Inflammatory macrophage treated with lipopolysaccharide for 4 hours (primary cell): ENCODE results near the gene TUBGCP2.
A peak's percentile ranks its signal among the peaks of the same experiment; 100 is the strongest.

ENCODE experiments used
- DNase-seq: peaks from one replicate; pipeline ENCODE4 v3.0.0-alpha.2; 2020

Gene TUBGCP2

DNA sequence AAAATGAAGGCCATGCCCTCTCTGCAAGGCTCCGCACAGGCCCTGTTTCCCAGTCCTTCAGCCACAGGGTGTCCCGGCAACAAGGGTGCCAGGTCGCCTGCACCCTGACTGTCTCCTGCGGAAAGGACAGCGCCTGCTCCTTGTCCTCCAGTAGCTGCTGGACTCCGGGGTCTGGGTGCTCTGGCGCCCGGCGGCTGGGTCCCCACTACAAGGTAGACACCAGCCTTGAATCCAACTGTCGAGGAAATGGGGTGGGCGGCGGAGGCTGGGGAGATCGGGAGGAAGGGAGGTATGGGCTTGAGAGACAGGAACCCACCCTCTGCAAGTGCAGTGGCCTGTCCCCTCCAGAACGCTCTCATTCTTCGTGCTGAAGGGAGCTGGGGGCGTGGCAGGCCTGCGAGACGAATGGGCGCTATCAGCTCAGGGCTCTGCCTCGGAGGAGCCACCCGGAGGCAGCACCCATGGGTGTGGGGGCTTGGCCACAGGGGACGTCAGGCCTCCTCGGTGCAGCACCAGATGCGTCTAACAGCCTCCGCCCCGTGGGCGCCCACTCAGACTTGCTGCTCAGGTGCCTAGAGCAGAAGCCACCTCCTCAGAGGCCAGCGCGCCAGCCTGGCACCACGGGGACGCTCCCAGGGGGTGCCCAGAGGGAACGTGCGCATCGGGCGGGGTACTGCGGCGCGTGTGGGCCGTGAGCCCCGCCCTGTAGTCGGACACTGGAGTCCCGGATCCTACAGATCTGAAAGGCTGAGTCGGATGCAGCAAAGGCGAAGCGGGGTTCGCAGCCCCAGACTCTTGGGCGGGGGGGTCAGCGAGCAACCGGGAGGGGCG is 47.6 kb downstream of the TUBGCP2 start:
- DNase-seq = peak; percentile 69

DNA sequence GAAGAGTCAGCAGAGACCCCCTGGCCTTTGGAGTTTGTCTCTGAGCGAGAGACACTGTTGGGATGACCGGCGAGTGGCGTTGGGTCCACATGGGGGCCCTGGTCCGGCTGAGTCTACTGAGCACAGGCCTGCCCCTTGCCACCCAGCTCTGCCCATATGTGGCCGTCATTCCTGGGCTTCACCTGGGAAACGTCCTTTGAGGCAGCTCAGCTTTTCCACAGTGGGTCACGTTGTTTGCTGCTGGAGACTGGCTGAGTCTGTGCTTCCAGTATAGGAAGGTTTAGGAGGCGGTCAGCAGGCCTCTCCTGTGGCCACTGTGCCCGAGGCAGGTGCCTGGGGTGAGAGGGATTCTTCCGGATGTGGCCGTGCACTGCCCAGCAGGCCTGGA is 49.1 kb downstream of the TUBGCP2 start:
- DNase-seq = no peak

DNA sequence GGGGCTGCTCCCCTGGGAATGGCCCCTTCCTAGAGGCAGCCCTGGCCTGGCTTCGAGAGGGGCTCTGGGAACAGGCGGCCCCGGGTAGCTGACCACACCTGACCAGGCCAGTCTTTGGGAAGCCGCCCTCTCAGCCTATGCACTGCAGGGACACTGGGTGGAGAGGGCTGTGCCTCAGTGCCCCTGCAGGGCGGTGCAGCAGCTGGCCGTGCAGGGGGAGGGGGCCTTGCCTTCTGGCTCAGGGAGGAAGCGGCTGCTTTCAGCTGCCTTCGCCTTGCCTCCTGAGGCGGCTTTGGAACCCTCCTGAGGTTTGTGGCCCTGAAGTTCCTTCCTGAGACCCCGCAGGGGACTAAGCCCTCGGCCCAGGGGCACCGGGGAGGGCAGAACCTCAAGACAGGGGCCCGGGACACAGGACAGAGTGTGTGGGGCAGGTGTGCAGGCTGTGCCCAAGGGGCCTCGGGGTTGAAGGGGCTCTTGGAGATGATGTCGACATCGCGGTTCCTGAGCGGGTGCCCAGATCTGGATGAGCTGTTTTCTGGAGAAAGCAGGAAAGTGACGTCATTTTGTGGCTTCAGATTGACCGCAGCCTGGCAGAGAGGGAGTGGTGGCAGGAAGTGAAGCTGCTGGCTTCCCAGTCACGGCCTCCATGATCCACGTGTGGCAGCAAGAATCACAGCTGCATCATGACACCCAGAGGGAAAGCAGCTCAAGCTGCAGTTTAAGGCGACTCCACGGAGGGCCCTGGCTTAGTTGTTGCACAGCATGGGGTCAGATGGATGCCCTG is 49.7 kb downstream of the TUBGCP2 start:
- DNase-seq = peak; percentile 99

DNA sequence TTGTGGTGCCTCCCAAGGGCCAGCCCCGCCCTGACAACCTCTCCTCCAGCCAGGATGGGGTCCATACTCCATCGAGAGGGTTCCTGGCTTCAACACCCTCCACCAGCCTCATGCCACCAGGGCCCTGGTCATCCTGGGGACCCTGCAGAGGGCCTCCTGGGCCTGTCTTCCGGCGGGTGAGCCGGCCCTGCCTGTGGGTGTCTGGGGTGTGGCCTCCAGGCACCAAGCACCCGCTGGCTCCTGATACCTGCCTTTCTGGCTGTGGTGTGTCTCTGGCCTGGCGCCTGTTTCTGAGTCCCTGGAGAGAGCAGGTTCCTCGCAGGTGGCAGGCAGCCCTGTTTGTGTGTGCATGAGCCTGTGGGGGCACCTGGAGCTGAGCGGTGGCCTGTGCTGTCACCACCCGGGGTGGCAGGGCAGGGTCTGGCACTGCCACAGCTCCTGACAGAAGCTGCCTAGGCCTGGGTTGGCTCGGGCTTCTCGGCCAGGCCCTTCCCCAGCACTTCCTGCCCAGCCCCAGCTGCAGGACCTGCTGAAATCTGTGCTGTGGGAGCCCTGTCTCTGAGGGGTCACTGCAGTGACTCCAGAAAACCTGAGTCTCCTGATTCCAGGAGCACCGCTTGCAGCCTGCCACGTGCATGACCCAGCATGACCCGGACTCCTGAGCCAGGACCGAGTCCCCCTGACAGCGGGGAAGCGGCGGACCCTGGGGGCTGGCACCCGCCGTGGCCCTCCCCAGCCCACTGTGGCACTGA is 50.4 kb downstream of the TUBGCP2 start:
- DNase-seq = peak; percentile 16

DNA sequence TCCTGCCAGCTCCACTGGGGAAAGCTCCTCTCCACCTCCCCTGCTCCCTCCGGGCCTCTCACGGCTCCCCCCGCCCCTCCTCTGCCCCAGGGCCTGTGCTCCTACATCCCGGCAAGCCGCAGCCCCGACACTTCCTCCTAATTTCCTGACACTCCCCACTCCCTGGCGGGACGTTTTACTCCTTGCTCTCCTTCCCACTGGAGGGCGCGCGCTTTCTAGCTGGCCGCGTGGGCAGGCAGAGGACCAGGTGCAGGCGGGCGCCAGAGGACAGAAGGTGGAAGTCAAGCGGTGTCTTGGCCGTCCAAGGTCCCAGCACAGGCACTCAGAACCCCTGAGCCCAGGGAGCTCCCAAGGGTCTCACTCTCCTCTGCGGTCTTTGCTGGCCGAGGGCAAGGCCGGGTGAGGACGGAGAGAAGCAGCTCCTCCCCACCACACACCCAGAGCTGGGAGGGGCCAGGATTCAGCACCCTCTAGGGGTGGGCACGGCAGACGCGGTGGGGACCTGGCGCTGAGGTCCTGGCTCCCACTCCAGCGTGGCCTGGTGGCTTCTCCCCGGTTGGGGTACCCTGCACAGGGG is 51.1 kb downstream of the TUBGCP2 start:
- peak; percentile 63 for DNase-seq

GRCh38 chr10:133255323-133255722 is 53.3 kb downstream of the TUBGCP2 start:
- no peak for DNase-seq

DNA sequence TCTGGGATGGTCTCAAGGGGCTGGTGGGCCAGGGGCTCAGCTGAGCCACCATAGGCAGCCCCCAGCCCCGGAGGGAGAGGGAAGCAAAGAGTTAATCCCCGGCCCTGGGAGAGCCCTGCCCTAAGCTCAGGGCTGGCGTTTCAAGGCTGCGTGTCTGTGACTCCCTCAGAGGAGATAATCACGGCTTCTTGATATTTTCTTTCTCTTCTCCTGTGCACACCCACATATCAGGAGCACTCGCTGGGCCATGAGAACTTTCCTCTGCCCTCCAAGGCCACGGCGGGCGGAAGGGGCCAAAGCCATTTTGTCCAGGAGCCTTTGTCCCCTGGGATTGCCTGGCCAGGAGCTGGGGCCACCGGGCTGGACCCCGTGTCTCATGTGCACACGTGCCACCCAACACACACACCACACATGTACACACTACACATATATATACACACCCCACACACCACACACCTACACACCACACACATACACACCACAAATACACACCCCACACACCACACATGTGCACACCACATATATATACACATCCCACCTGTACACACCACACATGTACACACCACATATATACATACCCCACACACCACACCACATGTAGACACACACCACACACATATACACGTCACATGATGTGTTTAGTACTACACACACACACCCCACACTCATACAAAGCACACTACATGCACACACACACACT is 54.1 kb downstream of the TUBGCP2 start:
- no peak for DNase-seq

DNA sequence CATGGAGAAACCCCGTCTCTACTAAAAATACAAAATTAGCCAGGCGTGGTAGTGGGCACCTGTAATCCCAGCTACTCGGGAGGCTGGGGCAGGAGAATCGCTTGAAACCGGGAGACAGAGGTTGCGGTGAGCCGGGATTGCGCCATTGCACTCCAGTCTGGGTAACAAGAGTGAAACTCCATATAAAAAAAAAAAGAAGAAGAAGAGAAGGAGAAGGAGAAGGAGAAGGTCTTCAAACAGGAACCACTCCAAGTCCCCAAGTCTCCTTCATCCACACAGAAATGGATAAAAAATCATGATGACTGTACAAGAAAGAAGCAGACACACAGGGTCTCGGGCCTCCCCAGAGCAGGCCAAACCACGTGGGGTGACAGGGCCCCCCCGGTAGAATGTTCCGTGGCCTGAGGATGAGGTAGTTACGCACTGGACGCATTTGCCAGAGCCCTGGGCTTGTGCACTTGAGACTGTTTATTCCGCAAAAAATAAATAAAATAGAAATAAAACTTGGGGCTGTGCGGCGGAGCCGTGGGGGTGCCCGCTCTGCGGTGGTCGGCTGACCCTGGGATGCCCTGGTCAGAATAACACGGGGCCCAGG is 55.2 kb downstream of the TUBGCP2 start:
- DNase-seq = peak; percentile 74

- DNase-seq = no peak
Observed at GRCh38 chr10:133252223-133252552, 56.5 kb downstream of the TUBGCP2 start.

GRCh38 chr10:133251388-133252222 is 57.1 kb downstream of the TUBGCP2 start:
- DNase-seq = no peak

DNA sequence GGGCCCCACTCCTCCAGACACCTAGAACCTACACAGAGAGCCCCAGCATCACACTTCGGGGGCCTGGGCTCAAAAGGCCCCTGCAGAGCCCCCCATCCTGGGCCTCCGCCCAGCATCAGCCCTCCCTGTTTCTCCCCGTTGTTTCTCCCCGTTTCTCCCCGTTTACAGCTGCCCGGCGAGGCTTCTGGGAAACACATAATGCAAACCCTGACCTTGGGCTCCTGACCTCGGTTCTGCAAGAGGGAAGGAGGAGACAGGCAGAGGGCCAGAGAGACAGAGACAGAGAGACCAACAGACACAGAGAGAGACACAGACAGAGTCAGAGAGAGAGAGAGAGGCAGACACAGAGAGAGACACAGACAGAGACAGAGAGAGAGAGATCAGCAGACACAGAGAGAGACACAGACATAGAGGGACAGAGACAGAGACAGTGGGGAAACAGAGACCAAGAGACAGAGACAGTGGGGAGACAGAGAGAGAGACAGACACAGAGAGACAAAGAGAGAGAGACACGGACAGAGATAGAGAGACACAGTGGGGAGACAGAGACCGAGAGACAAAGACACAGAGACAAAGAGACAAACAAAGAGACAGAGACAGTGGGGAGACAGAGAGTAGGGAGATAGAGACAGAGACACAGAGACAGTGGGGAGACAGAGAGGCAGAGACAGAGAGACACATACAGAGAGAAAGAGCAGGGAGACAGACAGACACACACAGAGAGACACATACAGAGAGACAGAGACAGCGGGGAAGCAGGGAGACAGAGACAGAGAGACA is 58.5 kb downstream of the TUBGCP2 start:
- DNase-seq = no peak

DNA sequence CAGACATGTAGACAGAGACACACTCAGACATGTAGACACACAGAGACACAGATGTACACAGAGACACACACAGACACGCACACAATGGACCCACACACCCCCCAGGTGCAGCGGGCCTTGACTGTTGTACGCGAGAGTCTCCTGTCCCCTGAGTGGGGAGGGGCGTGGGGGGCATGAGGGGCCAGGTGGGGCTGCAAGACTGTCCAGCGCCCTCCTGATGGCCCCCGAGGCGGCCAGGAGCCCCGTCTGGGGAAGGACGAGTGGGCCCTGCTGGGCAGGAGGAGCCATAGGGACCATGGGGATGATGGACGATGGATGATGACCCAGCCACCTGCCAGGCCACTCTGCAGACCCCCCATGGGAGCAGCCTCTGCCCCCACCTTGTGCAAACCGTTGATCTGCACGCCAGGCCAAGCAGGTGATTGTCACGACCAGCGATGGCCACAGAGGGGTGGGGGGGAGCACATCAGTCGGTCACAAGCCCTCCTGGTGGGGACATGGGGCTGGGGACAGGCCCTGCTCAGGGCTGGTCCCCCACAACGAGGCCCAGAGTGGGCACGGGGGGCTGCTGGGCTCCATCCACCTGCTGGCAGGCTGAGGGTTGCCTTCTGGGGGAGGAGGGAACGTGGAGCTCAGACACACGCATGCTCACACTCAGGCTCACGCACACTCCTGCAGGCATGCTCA is 59.4 kb downstream of the TUBGCP2 start:
- DNase-seq = no peak

DNA sequence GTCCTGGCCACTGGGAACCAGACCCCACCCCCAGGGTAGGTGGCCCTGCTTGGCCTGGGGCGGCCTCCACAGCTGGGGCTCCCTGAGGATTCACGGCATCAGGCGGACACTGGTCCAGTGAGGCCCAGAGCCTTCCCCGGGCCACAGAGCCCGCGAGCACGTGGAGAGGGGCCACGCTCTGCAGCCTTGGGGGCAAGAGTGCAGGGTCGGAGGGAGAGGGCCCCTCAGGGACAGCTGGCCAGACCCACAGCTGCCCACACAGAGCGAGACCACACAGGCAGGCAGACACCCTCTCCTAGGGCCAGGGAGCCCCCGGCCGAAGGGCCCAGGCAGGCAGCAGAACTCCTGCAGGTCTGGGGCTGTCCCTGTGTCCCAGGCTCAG is 60.3 kb downstream of the TUBGCP2 start:
- no peak for DNase-seq

DNA sequence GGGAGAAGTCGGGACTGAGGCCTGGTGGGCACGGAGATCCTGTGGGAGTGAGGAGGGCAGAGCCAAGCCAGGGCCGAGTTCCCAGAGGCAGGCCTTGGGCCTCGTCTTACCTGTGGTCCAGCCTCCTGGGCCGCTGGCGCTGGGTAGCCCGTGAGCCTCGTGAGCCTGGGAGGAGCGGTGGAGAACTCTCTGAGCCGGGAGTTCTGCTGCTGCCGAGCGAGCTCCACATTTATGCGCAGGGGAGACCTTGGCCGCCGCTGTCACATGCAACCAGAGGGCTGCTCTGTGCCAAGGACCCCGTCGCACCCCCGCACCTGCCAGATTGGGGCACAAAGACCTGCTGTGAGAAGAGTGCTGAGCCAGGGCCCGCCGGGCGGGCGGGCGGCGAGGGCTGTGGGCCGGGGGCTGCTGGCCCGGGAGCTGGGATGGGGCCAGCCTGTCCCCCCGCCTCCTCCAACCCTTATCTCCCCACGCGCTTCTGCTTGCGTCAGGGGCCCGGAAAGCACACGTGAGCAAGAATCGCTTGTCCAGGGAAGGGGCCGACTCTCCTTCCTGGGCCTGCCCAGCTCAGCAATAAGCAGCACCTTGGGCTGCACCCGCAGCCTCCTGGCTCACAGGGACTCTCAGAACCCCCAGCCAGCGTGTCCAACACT is 60.9 kb downstream of the TUBGCP2 start:
- DNase-seq = no peak

DNA sequence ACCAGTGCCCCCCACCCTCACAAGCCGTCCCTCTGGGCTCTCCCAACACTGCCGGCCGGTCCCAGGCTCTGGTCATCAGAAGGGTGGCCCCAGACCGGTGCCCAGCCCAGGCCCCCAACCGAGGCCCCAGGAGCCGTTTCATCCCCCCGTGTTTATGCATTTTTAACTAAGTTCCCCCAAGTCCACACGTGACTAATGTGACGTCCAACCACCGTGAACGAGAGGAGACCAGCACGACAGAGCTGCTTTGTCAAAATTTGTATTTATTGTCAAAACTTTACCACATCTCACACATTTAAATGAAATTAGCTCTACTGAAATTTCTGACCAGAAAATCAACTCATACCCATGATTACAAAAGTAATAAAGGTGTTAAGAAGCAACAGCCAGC is 62.4 kb downstream of the TUBGCP2 start:
- DNase-seq = no peak

- no peak for DNase-seq
Observed at GRCh38 chr10:133245439-133246235, 63.0 kb downstream of the TUBGCP2 start.

DNA sequence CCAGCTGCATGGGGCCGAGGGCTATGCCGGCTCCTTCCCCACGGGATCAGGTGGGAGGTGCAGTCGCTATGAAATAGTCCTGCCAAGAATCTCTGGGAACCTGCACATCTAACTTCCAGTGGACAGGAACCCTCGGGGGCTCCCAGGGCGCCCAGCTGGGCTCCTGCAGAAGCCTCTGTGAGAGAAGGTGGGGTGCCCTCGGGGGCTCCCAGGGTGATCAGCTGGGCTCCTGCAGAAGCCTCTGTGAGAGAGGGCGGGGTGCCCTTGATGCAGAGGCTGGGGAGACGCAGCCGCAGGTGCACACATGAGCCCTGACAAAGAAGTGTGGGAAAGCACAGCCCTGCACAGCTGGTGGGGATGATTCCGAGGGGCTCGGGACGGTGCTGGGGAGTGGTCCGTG is 65.1 kb downstream of the TUBGCP2 start:
- no peak for DNase-seq

DNA sequence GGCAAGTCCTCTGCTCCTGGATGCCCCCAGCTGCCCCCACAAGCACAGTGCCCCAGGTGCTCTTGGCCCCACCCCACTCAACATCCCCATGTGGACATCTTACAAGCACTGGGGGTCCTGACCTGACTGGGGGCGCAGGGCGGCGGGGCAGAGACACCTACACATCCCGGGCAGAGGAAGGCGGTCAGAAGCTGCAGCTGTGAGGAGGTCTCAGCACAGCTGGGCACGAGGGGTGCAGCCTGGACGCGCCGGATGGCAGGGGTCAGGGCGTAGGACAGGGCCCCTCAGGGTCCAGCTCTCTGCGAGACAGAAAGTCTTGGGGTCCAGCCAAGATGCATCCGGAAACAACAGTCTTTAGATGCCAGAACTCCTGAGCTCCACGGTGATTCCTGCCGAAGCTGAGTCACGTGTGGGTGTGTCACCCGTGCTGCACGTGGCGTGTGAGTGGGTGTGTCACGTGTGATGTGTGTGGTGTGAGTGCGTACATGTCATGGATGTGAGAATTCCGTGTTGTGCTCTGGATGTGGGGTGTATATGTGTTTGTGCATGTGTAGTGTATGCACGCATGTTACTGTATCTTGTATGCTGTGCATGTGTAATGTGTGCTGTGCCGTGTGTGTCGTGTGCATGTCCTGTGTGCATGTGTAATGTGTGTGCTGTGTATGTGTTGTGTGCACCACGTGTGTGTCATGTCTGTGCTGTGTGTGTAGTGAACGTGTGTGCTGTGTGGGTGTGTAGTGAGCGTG is 65.9 kb downstream of the TUBGCP2 start:
- no peak for DNase-seq
